HCT116 (cell line): ENCODE data around the gene SRP68. TPM values are rescaled to one million over a fixed set of nuclear protein-coding genes. Genes with fewer than 3 reads are reported as not detected.

Experiments used
- ATAC-seq: fragments of 200-7000 bp; cut with Tn5 transposase; 2 replicates; pipeline ENCODE4 v1.9.1; 2020; ENCODE audit warnings: mild to moderate bottlenecking, moderate library complexity
- BruUV-seq: library from RNA; stranded (reverse); fragments of 400-500 nt; replicated peaks from 2 replicates; lab custom pipeline; 2021; lab: Mats Ljungman, UMichigan
- CTCF ChIA-PET: fragments of 300-600 bp; sonication (Branson Sonifier 250); formaldehyde crosslinking; loops from one replicate; lab custom pipeline; 2021; ENCODE audit warnings: antibody characterized with exemption; lab: Charles Lee
- POLR2A ChIA-PET: fragments of 300-600, 350-600 bp; sonication (Branson Sonifier 250); formaldehyde crosslinking; loops from one replicate; lab custom pipeline; 2021; ENCODE audit warnings: antibody characterized with exemption; lab: Charles Lee
- RAD21 ChIA-PET, 2 experiments: fragments of 300-600 bp; sonication (Branson Sonifier 250); formaldehyde crosslinking; loops; one replicate each; lab custom pipeline; 2023; ENCODE audit warnings: low total read pairs in 2 of 2; ENCODE audit not compliant: uncharacterized antibody in 2 of 2, unreplicated experiment in 2 of 2, low non-redundant PET in 1 of 2; lab: Charles Lee
- DNase-seq: peaks from one replicate; pipeline ENCODE4 v3.0.0-alpha.2; 2010; ENCODE audit warnings: low read depth, low spot score
- H2AFZ ChIP-seq: fragments of 200-600 bp; shearing (Covaris generic), sonication (generic); 2 replicates; pipeline ENCODE4 v1.6.1; 2017; ENCODE audit warnings: low read depth, mixed run types, mixed read lengths, antibody characterized with exemption, low read length; ENCODE audit not compliant: poor library complexity, severe bottlenecking
- H3K27ac ChIP-seq: 2 replicates; pipeline ENCODE4 v1.5.1; 2012; ENCODE audit warnings: low read depth, low read length
- H3K27me3 ChIP-seq: fragments of 200-600 bp; sonication (generic); 2 replicates; pipeline ENCODE4 v1.6.1; 2016; ENCODE audit warnings: mixed run types, low read length, mixed read lengths; ENCODE audit not compliant: insufficient read depth
- H3K36me3 ChIP-seq, 2 experiments: fragments of 200-500 bp in 1 of 2; fragments of 200-600 bp in 1 of 2; sonication (Bioruptor generic) in 1 of 2; sonication (generic) in 1 of 2; 2 replicates each; pipeline versions ENCODE4 v1.5.1 to v1.6.1; 2014 to 2016; ENCODE audit warnings: low read length in 2 of 2, inconsistent platforms in 1 of 2, mixed read lengths in 1 of 2, mixed run types in 1 of 2; ENCODE audit not compliant: insufficient read depth in 2 of 2, control insufficient read depth in 1 of 2
- H3K4me1 ChIP-seq, 2 experiments: fragments of 200-600 bp in 1 of 2; sonication (generic) in 1 of 2; 2 replicates each; pipeline versions ENCODE4 v1.5.1 to v1.6.1; 2012 to 2017; ENCODE audit warnings: low read length in 2 of 2, inconsistent platforms in 1 of 2, mild to moderate bottlenecking in 1 of 2, mixed read lengths in 1 of 2, mixed run types in 1 of 2, moderate library complexity in 1 of 2; ENCODE audit not compliant: insufficient read depth in 2 of 2, control insufficient read depth in 1 of 2
- H3K4me2 ChIP-seq: fragments of 200-600 bp; sonication (generic); 2 replicates; pipeline ENCODE4 v1.6.1; 2017; ENCODE audit warnings: mixed run types, low read length, mixed read lengths
- H3K4me3 ChIP-seq, 2 experiments: fragments of 200-600 bp in 1 of 2; sonication (generic) in 1 of 2; replicated peaks in 1 of 2; 2 replicates each; pipeline ENCODE4 v1.5.1; 2011 to 2016; ENCODE audit warnings: low read length in 2 of 2, control low read depth in 1 of 2, low read depth in 1 of 2, mild to moderate bottlenecking in 1 of 2, mixed read lengths in 1 of 2, mixed run types in 1 of 2
- H3K79me2 ChIP-seq: fragments of 200-600 bp; sonication (generic); 2 replicates; pipeline ENCODE4 v1.6.1; 2017; ENCODE audit warnings: mild to moderate bottlenecking, mixed run types, low read length, moderate library complexity, mixed read lengths; ENCODE audit not compliant: insufficient read depth
- H3K9ac ChIP-seq: fragments of 200-600 bp; sonication (generic); 2 replicates; pipeline ENCODE4 v1.6.1; 2016; ENCODE audit warnings: low read length, mixed read lengths
- H3K9me2 ChIP-seq: fragments of 200-600 bp; sonication (generic), shearing (Covaris generic); 2 replicates; pipeline ENCODE4 v1.6.1; 2017; ENCODE audit warnings: mixed run types, mild to moderate bottlenecking, moderate library complexity; ENCODE audit not compliant: insufficient read depth
- H3K9me3 ChIP-seq, 2 experiments: fragments of 200-500 bp in 1 of 2; fragments of 200-600 bp in 1 of 2; sonication (Bioruptor generic) in 1 of 2; sonication (generic) in 1 of 2; 2 replicates each; pipeline ENCODE4 v1.6.1; 2014 to 2017; ENCODE audit warnings: low read length in 2 of 2, mixed read lengths in 2 of 2, inconsistent platforms in 1 of 2, low read depth in 1 of 2, mild to moderate bottlenecking in 1 of 2, mixed run types in 1 of 2, moderate library complexity in 1 of 2; ENCODE audit not compliant: control insufficient read depth in 1 of 2, insufficient read depth in 1 of 2
- H4K20me1 ChIP-seq: fragments of 200-600 bp; sonication (generic), shearing (Covaris generic); 2 replicates; pipeline ENCODE4 v1.6.1; 2017; ENCODE audit warnings: mixed run types, mild to moderate bottlenecking, moderate library complexity; ENCODE audit not compliant: insufficient read depth
- EGR1 ChIP-seq: IDR thresholded peaks from 2 replicates; pipeline ENCODE4 v1.6.1; 2012; ENCODE audit warnings: low read depth
- ELF1 ChIP-seq: IDR thresholded peaks from 2 replicates; pipeline ENCODE4 v1.6.1; 2012; ENCODE audit warnings: low read depth, borderline replicate concordance
- JUND ChIP-seq: IDR thresholded peaks from 2 replicates; pipeline ENCODE4 v1.6.1; 2012
- POLR2AphosphoS5 ChIP-seq: IDR thresholded peaks from 2 replicates; pipeline ENCODE4 v1.6.1; 2011; ENCODE audit warnings: mild to moderate bottlenecking, low read depth, low read length, moderate library complexity
- RAD21 ChIP-seq: IDR thresholded peaks from 2 replicates; pipeline ENCODE4 v1.6.1; 2012; ENCODE audit warnings: low read depth, mild to moderate bottlenecking
- REST ChIP-seq: IDR thresholded peaks from 2 replicates; pipeline ENCODE4 v1.6.1; 2012; ENCODE audit warnings: low read depth
- SIN3A ChIP-seq: IDR thresholded peaks from 2 replicates; pipeline ENCODE4 v1.6.1; 2012; ENCODE audit warnings: low read depth
- SRF ChIP-seq: IDR thresholded peaks from 2 replicates; pipeline ENCODE4 v1.6.1; 2012; ENCODE audit warnings: low read depth
- ZBTB33 ChIP-seq: IDR thresholded peaks from 2 replicates; pipeline ENCODE4 v1.6.1; 2011; ENCODE audit warnings: mild to moderate bottlenecking, low read length, moderate library complexity; ENCODE audit not compliant: insufficient replicate concordance; ENCODE audit errors: extremely low read depth
- intact Hi-C: fragments of 100-400 bp; cut with micrococcal nuclease; formaldehyde crosslinking; loops from 2 replicates; pipeline ENCODE4 v1.10.0; 2022
- total RNA-seq: library from RNA; stranded (reverse); gene quantifications from one replicate; pipeline ENCODE4 v1.2.1, GENCODE V29; 2021; ENCODE audit not compliant: unreplicated experiment

SRP68 gene
- total RNA-seq, 1 experiment from 2014 or later = 152 TPM

- Histone ChIP-seq H3K4me3 (no peak overlapping the region), H3K36me3 (peaks cover 15 to 16% of the 10 kb centered on the region in 2 experiments), H3K9me3 (no peaks in the 10 kb centered on the region), H3K9me2 (no peaks in the 10 kb centered on the region), H3K79me2 (no peaks in the 10 kb centered on the region), H3K9ac (no peak overlapping the region), H2AFZ (no peak overlapping the region), H3K27ac (no peak overlapping the region), H3K27me3 (no peaks in the 10 kb centered on the region), H3K4me1 (peaks cover 22 to 25% of the 10 kb centered on the region in 2 experiments), H3K4me2 (no peak overlapping the region), H4K20me1 (no peaks in the 10 kb centered on the region)
- no peak for DNase-seq
- ATAC-seq = no peak
- ChIA-PET RAD21 (no interaction called here), POLR2A (no interaction called here), CTCF (no interaction called here)
- intact Hi-C loops = no loop called here
- TF ChIP-seq EGR1 (no peak), SRF (no peak), POLR2AphosphoS5 (no peak), ZBTB33 (no peak), REST (no peak), RAD21 (no peak), ELF1 (no peak), JUND (no peak), SIN3A (no peak)
- BruUV-seq = no TSS peak
Observed at GRCh38 chr17:76034428-76035350, 37.6 kb downstream of the SRP68 start.
